Superior temporal gyrus (tissue), 1 donor: ENCODE measurements around the gene PRXL2B.
"Not testable (repeated sequence)": the region's sequence is repeated elsewhere in the genome, so short reads cannot be mapped to it uniquely, and the experiment has no call there.

Experiments used
- DNase-seq: peaks from one replicate; pipeline ENCODE4 v3.0.0-alpha.2; 2016; ENCODE audit errors: extremely low spot score

Gene PRXL2B

GRCh38 chr1:2612591-2613365 lies 26.2 kb downstream of the PRXL2B start:
- DNase-seq: no peak

- no peak for DNase-seq
Observed at GRCh38 chr1:2614145-2614544, 27.6 kb downstream of the PRXL2B start.

- no peak for DNase-seq
Observed at GRCh38 chr1:2617971-2618470, 31.4 kb downstream of the PRXL2B start.

GRCh38 chr1:2623571-2624337 lies 37.2 kb downstream of the PRXL2B start:
- DNase-seq: no peak

GRCh38 chr1:2624735-2625300 lies 38.2 kb downstream of the PRXL2B start:
- no peak for DNase-seq

GRCh38 chr1:2625311-2625710 lies 38.7 kb downstream of the PRXL2B start:
- DNase-seq: no peak

GRCh38 chr1:2625748-2626147 lies 39.2 kb downstream of the PRXL2B start:
- not testable (repeated sequence) for DNase-seq

- DNase-seq: no peak
Observed at GRCh38 chr1:2627746-2628145, 41.2 kb downstream of the PRXL2B start.

- no peak for DNase-seq
Observed at GRCh38 chr1:2628191-2628932, 41.8 kb downstream of the PRXL2B start.

GRCh38 chr1:2628933-2629626 lies 42.5 kb downstream of the PRXL2B start:
- DNase-seq: no peak

- DNase-seq: no peak
Observed at GRCh38 chr1:2629627-2630497, 43.3 kb downstream of the PRXL2B start.

GRCh38 chr1:2630498-2631135 lies 44.0 kb downstream of the PRXL2B start:
- no peak for DNase-seq

- DNase-seq: no peak
Observed at GRCh38 chr1:2631136-2632050, 44.8 kb downstream of the PRXL2B start.

- no peak for DNase-seq
Observed at GRCh38 chr1:2632051-2632430, 45.5 kb downstream of the PRXL2B start.

GRCh38 chr1:2632561-2633361 lies 46.2 kb downstream of the PRXL2B start, which contains the start of gene MMEL1:
TSS of gene MMEL1 (minus strand) at chr1:2633016. CDS start at chr1:2629484, 3,532 bp downstream.
- no peak for DNase-seq

GRCh38 chr1:2633366-2633935 lies 46.9 kb downstream of the PRXL2B start:
- DNase-seq: no peak

GRCh38 chr1:2633936-2634491 lies 47.4 kb downstream of the PRXL2B start:
- DNase-seq: no peak
